Suppressor macrophage treated with lipopolysaccharide for 4 hours (primary cell): ENCODE results near the gene NUDCD3.
"Not testable (repeated sequence)": the region's sequence is repeated elsewhere in the genome, so short reads cannot be mapped to it uniquely, and the experiment has no call there.

Experiments
- DNase-seq: peaks from one replicate; pipeline ENCODE4 v3.0.0-alpha.2; 2020

NUDCD3 gene

DNA sequence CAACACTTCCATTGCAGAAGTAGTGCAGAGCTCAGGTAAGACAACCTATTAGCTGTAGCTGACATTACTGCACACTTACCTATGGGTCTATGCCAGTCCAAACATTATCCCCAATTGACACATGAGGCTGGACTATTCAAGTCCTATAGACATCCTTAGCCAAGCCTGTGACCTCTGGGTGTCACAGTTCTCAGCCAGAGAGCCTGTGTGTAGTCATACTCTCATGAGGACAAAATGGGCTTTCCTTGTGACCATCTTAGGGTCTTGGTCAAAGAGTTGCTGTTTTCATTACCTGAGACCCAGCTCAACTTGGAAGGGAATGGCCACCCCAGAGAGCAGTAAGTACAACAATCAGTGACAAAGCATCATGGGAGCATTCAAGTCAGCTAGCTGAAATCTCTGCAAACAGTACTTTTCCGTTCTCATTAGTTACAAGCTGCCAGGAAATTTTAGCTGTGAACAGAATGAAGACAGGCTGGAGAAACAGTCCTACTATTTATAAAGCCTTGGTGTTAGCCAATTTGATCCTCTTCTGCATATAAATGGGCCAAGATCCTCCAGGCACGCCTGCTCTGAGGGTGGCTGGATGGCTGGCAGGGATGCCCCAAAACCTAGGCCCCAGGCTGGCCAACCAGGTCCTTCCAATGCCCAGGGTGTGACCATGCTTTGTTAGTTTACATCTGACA, 44.3 kb downstream of the NUDCD3 start:
- no peak for DNase-seq

DNA sequence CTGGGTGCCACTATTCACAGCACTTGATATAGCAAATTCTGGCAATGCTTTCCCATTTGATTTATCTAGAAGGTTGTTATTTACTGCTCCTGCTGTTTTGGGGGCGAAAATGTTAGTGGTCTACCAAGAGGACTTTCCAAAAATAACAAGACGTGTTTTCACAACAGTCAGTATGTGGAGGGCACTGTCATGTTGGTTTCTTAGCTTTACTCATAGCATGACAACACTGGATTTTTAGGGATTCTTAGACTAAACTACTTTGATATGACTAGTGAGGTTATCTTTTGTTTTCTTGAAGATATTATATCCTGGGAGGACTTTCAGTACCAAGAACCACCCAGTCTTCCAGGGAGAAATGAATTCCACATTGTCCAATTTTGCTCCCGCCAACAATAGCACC, 49.4 kb downstream of the NUDCD3 start:
- no peak for DNase-seq

DNA sequence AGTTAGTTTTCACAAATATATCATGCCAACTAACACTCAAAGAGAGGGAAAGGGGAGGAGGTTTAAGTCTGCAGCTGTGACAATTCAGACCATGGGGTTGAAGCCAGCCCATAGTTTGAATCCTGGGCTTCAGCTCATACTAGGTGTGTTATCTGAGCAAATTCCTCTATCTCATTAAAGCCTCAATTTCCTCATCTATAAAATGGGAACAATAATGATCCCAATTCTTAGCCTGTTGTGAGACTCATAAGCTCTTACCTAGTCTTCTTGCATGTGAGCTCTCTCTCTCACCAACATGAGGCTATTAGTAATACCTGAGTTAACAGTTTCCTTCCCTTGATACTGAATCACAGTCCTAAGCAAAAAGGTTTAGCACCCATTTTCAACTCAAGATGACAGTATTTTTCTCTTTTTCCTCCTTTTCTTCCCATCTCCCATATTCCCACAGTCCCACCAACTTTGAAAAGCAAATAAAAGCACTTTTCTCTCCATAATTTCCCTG, 49.8 kb downstream of the NUDCD3 start:
- no peak for DNase-seq

DNA sequence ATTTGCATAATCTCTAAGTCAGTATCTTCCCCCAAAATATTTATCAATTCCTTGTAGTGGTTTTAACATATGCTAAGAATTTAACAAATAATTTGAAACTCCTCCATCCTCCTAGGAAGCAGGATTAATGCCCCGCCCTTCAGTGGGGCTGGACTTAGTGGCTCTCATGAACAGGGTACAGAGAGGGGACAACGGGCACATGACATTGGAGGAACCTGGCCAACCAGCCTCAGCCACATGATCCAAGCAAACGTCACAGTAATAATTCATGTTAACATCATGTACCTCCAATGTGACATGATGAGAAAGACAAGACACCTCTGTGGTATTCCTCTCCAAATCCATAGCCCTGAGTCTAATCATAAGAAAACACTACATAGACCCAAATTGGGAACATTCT, 50.5 kb downstream of the NUDCD3 start:
- no peak for DNase-seq

DNA sequence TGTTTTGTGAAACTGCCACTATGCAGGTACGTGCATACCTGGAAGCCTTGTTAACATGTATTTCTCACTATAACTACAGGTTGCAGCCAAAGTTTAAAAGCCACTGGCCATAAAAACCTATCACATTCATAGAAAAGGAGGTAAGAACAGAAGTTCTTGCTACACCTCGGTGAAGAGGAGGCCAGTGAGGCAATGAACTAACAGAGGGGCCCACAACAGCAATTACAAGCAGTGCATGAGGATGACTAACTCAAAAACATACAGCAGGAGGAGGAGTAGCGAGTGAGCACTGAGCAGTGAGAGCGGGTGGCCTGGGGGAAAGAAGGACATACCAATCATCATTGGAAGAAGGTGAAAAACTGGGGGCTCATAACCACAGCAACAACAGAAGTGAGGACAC, 51.6 kb downstream of the NUDCD3 start:
- no peak for DNase-seq

DNA sequence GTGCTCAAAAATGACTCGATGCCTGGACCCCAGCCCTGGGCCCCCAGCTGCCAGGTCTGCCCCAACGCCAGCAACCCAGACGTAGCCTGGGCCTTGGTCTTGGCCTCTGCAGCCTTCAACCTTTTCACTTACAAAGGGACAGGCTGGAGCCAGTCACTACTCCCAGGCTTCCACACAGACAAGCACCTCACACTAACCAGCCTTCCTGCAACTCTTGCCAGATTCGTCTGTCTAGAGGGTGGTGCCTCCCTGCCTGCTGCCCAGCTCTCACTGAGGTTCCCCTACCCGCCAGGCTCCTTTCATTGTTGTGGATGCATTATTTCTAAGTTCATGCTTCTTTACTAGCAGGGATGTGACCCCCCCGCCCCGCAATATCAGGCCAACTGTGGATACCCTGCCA, 56.3 kb downstream of the NUDCD3 start:
- no peak for DNase-seq

DNA sequence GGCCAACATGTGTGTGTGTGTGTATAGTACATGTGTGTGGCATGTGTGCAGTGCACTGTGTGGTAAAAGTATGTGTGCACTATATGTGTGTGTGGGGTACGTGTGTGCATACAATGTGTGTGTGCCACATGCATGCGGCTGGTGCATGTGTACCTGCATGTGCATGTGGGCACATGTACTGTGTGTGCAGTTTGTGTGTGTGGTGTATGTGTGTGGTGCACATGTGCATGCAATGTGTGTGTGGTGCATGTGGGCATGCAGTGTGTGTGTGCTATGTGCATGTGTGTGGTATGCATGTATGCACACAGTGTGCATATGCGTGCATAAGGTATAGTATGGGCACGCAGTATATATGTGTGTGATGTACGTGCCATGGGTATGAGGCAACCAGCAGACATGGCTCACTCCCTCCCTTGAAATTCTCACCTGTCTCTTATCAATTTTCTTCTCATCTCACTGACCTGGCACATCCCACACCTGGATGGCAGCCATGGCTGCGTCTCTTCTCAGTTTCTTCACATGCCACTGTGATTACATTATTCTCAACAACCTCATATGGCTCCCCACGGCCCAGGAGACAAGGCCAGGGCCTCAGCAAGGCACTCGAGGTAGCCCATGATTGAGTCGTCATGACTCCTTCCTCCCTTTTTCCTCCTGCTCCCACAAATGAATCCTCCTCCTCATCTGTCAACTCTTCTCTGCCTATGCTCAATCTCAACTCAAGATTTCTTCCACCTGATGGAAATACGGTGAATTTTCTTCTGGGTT, 57.0 kb downstream of the NUDCD3 start:
- no peak for DNase-seq

DNA sequence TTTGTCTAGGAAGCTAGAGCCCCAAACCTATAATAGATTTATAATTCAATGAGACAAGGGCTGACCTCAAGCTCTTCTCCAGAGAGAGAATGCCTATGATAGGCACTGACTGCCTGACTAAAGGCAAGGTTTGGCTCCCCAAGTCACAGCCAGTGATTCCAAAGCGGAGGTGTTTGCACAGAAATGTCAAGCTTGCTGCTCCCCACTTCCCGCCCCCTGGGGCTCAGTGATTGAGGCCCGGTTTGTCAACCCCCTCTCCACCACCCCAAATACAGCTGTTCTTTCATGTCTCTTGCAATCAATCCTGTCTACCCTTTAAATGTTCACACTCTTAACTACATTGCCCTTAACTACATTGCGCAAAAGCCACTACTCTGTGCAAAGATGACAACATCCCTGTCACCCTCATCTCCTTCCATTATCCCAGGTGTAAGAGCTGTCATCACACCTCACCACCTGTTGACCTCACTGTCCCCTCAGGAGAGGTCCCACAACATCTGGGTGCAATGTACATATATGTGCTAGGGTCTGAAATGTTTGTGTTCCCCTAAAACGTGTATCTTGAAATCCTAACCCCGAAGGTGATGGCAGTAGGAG, 58.0 kb downstream of the NUDCD3 start:
- DNase-seq = no peak

DNA sequence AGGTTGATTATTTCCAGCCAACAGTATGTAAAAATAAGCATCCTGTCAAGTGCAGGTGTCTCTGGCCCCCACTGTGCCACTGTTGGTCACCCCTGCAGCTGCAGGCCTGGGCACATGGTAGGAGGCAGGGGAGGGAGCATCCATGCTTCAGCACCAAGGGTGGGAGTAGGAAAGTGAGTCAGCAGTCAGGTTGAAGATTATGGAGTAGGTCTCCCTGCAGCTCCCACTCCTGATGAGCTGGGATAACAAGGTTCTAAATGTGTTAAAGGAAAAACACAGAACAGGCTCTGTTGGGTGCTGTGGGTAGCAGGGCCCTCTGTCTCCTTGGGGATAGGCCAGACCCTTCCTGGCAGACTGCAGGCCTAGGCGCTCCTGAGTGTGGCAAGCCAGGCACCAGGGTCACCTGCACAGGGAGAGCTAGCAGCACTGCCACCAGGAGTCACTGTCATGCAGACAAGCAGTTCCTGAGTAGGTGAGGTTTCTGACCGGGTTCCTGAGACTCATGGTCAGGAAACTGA, 59.3 kb downstream of the NUDCD3 start:
- DNase-seq = no peak

DNA sequence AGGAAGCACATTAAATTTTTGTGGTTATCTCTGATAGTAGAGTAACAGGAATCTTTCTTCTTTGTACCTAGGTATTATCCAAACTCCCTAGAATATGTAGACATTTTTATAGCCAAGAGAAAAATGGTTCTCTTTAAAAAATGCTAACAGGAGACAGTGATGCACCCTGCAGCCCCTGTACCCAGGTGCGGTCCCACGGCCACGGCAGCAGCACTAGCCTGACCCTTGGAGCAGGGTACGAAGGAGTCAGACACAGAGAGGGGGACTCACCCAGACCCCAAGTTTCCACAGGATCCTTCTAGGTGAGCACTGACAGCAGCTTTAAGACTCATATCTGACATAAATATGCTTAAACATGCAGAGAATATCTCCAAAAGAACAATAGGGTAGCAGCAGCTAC, 60.4 kb downstream of the NUDCD3 start:
- no peak for DNase-seq

DNA sequence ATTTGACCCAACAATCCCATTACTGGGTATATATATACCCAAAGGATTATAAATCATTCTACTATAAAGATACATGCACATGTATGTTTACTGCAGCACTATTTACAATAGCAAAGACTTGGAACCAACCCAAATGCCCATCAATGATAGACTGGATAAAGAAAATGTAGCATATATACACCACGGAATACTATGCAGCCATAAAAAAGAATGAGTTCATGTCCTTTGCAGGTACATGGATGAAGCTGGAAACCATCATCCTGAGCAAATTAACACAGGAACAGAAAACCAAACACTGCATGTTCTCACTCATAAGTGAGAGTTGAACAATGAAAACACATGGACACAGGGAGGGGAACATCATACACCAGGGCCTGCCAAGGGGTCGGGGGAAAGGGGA, 65.7 kb downstream of the NUDCD3 start:
- DNase-seq = not testable (repeated sequence)

DNA sequence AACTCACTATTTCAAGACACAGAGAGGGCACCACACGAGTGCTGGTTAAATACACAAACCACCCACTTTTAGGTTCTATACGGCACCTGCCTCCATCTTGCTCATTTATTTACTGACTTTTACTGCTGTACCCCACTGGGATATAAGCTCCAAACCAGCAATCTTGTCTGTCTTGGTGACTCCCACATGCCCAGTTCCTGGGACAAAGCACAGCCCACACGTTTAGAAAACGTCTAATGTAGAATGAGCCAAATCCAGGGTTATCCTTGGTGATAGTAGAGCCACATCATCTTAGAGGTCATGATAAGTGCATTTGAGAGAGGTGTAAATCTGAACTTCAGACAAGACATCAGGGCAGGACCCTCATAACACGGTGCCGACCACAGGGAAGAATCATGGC, 73.5 kb downstream of the NUDCD3 start:
- no peak for DNase-seq

DNA sequence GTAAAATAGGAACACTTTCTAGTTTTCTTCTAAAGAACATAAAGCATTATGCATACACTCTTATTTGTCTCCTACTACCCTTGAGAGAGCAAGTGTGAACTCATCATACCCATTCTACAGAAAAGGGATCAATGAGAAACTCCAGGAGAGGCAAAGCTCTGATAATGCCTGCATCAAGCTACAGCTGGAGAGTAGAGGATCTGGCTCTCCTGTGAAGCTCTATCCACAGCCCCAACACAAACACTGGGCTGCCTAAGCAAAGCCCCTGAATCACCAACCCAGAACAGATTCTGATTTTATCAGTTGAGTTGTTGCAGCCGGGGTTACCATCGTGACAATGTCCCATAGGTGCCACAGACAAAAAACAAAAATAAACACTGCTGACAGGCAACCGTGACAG, 74.9 kb downstream of the NUDCD3 start:
- no peak for DNase-seq

DNA sequence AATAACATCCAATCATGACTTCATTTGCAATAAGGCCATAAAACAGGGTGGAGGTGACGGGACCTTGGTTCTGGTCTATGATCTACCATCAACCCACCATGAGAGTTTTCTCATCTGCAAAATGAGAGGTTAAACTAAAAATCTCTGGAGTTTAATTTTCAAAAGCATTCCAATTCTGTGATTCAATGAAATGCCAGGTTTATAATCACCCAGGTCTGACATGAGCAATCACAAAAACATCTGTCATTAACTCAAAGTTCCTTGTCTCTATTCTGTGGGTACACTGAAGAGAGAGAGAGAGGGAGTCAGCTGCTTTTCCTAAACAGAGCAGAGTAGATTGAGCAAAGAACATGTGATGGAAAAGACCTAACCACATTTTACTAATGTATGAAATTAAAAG, 75.4 kb downstream of the NUDCD3 start:
- DNase-seq = no peak

DNA sequence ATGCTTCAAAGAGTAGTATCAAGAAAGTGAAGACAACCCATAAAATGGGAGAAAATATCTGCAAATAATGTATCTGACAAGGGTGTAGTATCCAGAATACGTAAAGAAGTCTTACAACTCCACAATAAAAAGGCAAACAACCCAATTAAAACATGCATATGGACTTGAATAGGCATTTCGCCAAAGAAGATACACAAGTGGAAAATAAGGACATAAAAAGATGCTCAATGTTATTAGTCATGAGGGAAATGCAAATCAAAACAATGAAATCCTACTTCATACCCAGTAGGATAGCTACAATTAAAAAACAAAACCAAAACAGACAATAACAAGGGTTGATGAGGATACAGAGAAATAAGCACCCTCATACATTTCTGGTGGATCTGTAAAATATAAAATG, 79.2 kb downstream of the NUDCD3 start:
- no peak for DNase-seq

DNA sequence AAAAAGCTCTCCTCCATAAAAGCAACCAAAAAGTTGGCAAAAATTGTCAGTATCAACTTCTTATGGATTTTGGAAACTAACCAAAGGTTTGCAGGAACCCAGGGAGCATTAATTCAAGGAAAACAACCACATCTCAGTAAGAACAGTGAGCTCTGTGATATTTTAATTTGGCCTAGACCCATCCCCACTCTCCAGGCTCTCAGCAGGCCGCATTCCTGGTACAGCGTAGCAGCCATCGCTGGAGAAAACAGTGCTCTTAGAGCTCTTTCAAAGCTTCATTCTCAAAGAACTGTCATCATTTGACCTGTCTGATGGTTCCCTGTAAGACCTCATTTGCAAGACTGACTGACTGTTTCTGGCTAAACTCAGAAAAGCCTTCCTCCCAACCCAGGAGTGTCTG, 81.9 kb downstream of the NUDCD3 start:
- DNase-seq = no peak

DNA sequence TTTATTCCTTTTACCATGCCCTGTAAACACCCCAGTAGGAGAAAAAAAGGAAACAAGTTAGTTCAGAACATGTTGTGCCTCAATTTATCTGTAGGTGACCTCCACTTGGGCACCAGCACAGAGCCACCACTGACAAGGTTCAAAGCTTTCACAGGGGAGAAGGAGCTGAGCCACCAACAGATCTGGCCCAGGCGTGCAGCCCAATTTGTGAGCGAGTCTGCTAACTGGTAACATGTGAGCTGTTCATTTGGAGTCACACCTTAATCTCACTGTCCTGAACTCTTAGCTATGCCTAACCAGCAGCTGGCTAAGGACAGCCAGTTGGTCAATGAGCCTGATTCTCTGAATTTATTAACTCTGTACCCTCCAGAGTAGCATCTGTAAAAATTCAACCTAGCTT, 86.7 kb downstream of the NUDCD3 start:
- no peak for DNase-seq

DNA sequence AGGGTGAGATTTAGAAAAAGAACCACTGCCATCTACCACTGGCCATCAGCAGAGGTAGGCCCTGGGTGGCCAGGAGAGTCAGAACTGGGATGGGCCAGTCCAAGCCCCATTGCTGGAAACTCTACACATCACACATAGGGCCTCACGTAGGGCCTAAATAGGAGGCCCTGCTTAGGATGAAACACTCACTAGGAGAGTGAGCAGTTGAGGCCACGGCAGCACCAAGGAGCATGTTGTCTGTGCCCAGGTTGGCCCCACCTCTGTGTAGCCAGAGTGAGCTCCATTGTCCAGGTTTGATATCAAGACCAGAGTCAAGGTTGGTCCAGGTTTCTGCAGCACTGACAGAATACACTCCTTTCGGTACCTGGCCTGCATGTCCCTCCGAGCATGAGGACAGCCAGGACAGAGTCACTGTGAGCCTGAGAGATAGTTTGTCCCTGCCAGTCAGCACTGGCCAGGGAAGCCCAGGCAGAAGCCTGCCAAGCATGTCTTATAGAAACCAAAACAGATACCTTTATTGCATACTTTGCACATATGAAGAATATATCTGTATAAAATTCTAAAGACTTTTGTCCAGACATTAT, 87.2 kb downstream of the NUDCD3 start:
- no peak for DNase-seq

DNA sequence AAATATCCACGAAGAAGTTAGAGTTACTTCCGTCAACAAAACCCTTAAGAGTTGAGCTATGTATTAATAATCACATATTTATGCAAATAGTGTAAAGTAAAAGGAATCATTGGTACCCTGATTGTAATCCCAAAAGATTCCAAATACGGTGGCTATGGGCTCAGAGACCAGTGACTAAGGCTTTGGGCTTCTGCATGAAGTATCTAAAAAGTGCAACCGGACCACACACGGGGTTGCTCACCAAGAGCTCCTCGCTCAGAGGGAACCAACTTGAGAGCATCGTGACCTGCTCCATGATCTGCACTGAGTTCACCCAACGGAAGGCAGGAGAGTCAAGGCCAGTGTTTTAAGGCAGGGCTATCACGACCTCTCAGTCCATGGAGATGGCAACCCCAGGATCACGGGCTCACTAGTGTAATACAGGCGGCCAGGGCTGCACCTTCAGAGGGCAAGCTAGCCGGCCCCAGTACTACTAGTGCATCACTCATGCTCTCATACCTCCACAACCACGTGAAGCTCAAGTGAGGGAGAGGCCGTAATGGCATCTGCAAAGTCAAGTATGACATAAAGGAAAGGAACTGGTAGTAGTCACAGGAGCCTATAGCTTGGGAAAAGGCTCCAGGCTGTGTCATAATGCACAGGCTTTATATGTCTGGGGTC, 87.9 kb downstream of the NUDCD3 start:
- DNase-seq = no peak

DNA sequence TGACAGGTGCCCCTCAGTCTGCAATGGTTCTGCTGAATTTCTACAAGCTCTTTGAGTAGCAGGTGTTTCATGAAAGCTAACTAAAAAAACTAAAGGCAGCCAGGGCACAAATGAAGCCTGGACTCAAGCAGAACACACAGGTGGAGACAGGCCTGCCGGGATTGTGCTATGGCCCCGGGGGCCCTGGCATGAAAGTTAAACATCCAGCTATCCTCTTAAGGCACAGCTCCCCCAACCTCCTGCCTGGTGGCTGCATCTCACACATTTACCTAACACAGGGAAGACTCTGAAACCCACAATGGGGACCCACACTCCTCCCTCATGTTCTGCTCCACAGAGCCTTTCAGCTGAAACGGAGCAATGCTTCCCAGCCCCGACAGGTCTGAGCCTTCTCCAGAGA, 88.8 kb downstream of the NUDCD3 start:
- no peak for DNase-seq

DNA sequence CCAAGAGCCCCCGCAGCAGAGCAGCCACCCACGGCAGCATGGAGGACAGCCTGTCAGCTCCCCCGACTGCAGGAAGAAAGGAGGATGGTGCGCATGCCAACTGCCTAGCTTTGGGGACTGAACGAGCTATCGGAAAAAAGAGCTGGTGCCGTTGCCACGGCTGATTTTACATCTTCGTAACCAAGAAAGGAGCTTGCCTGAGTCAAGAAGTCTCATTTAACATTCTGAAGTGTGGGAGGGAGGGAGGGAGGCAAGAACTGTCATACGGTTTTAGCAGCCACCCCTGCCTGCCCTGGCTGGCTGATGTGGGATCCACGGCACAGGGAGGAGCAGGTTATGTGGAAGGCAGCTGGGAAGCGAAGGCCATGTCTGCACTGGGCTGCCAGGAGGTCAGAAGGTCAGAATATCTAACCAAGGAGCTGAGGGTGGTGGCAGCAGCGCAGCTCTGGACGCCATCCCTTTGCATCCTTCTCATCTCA, 90.4 kb downstream of the NUDCD3 start:
- DNase-seq = no peak

DNA sequence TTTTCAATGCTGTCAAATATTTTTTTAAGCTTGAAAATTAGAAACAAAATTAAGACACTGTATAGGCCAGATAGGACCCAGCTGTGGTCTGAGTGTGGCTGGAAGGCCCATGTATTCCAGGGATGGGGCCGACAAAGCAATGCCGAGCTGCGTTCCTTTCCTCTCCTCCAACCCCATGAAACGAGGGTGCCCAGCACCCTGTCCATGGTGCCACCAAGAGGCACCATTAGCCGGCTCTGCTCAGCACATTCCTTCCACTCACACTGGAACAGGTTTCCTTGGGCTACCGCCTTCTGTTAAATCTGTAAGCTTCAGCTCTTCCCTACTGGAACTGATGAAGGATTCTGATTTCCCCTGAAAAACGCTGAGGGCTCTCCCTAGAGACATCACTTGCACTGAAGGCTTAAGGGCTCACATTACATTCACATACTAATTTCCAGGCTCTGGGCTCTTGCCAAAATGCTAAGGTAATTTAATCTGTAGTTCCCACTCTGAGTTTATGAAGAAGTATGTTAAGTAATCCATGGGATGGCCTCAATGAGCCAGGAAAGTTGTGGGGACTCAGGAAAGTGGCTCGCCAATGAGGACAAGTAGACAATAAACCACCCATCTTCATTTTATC, 91.4 kb downstream of the NUDCD3 start:
- DNase-seq = no peak
